HepG2 (cell line): ENCODE results near the gene MCF2L. TPM values are rescaled to one million over a fixed set of nuclear protein-coding genes. Genes with fewer than 3 reads are reported as not detected.

Experiments used
- AHR ChIP-seq: IDR thresholded peaks from 2 replicates; pipeline ENCODE4 v1.6.1; 2018; ENCODE audit warnings: missing genetic modification reagents, missing compliant biosample characterization
- CEBPG ChIP-seq: IDR thresholded peaks from 2 replicates; pipeline ENCODE4 v1.6.1; 2016
- GATAD2A ChIP-seq: IDR thresholded peaks from 2 replicates; pipeline ENCODE4 v1.6.1; 2016
- ISL2 ChIP-seq: sonication (generic); formaldehyde crosslinking; IDR thresholded peaks from 2 replicates; pipeline ENCODE4 v1.5.0; 2020; ENCODE audit warnings: missing genetic modification reagents
- NR2F1 ChIP-seq, 2 experiments: fragments of 450-650 bp in 1 of 2; formaldehyde crosslinking in 1 of 2; IDR thresholded peaks; 2 replicates each; pipeline versions ENCODE4 v1.5.0 to v1.6.1; 2016 to 2020; ENCODE audit warnings: mild to moderate bottlenecking in 1 of 2, missing compliant biosample characterization in 1 of 2, missing genetic modification reagents in 1 of 2, moderate library complexity in 1 of 2
- PTBP1 ChIP-seq: fragments of 200-400 bp; formaldehyde crosslinking; IDR thresholded peaks from 2 replicates; pipeline ENCODE4 v1.6.1; 2018; ENCODE audit warnings: low read length, low read depth; ENCODE audit not compliant: poor library complexity, severe bottlenecking
- RARG ChIP-seq: sonication (generic); formaldehyde crosslinking; IDR thresholded peaks from 2 replicates; pipeline ENCODE4 v1.4.0; 2020; ENCODE audit warnings: low read depth, mild to moderate bottlenecking, missing genetic modification reagents
- SALL1 ChIP-seq: sonication (generic); formaldehyde crosslinking; IDR thresholded peaks from 2 replicates; pipeline ENCODE4 v1.8.0; 2022; ENCODE audit warnings: mild to moderate bottlenecking, missing genetic modification reagents
- TP53 ChIP-seq: sonication (generic); formaldehyde crosslinking; conservative IDR thresholded peaks from 2 replicates; pipeline ENCODE4 v1.4.0; 2020; ENCODE audit warnings: missing genetic modification reagents
- ZNF260 ChIP-seq: sonication (generic); formaldehyde crosslinking; IDR thresholded peaks from 2 replicates; pipeline ENCODE4 v1.4.0; 2020; ENCODE audit warnings: missing genetic modification reagents, low read depth, mild to moderate bottlenecking, borderline replicate concordance
- ZNF414 ChIP-seq: sonication (generic); formaldehyde crosslinking; IDR thresholded peaks from 2 replicates; pipeline ENCODE4 v1.5.0; 2020; ENCODE audit warnings: missing genetic modification reagents
- ZNF503 ChIP-seq: sonication (generic); formaldehyde crosslinking; IDR thresholded peaks from 2 replicates; pipeline ENCODE4 v1.4.0; 2020; ENCODE audit warnings: missing genetic modification reagents
- polyA plus RNA-seq, 8 experiments: library from polyadenylated mRNA; depleted of rRNA in 3 of 8; stranded (reverse) in 7 of 8; unstranded in 1 of 8; fragments of >200 nt; fragmentation: Illumina TruSeq in 4 of 8; extraction: Trizol in 4 of 8; gene quantifications; 2 replicates each; pipeline versions ENCODE4 v1.2.1 to v1.2.3, GENCODE V29; 2011 to 2016; ENCODE audit warnings: low read depth in 4 of 8, missing spikeins in 1 of 8, mixed read lengths in 1 of 8; ENCODE audit not compliant: insufficient read depth in 1 of 8
- total RNA-seq, 5 experiments: library from RNA; depleted of rRNA; stranded (reverse); fragments of >200 nt; fragmentation: Illumina TruSeq; extraction: Trizol; gene quantifications; 2 replicates each; pipeline ENCODE4 v1.2.3, GENCODE V29; 2016; ENCODE audit warnings: low read depth in 1 of 5
- TF ChIP-seq, protein P1 (sequence below): sonication (generic); formaldehyde crosslinking; IDR thresholded peaks from 2 replicates; pipeline ENCODE4 v1.8.0; 2022; ENCODE audit warnings: missing genetic modification reagents, mild to moderate bottlenecking, inconsistent platforms, borderline replicate concordance
- TF ChIP-seq, protein P2 (sequence below): IDR thresholded peaks from 2 replicates; pipeline ENCODE4 v1.6.1; 2016; ENCODE audit warnings: missing biosample characterization, missing genetic modification reagents, low read depth
- TF ChIP-seq, protein P3 (sequence below): sonication (generic); formaldehyde crosslinking; IDR thresholded peaks from 2 replicates; pipeline ENCODE4 v1.5.1; 2020; ENCODE audit warnings: mild to moderate bottlenecking, missing genetic modification reagents, moderate library complexity

MCF2L gene
- total and polyA plus RNA-seq, 2 of the 13 experiments (the other 11 are each of a cell fraction or from before 2014, with no cell fraction given): 19.4 to 28.4 TPM

- TF ChIP-seq PTBP1 (no peak), ZNF414 (CRISPR knock-in tag) (peak; percentile 68; the same call in 1 of the 2 replicates), NR2F1 (CRISPR knock-in tag; IDR thresholded peaks at IDR 0.05) (0 out of 4 replicates have a peak, but pooled peaks of 1 of the 2 experiments have one; percentile 22), GATAD2A (CRISPR knock-in tag) (peak; percentile 91), ZNF260 (no peak), ZNF503 (CRISPR knock-in tag) (peak; percentile 67), SALL1 (CRISPR knock-in tag) (peak; percentile 92), RARG (CRISPR knock-in tag) (no peak), TP53 (no peak), CEBPG (peak; percentile 89), ISL2 (peak; percentile 87), AHR (CRISPR knock-in tag) (0 out of 2 replicates have a peak, but pooled peaks have one; percentile 76)
- TF ChIP-seq, protein P1, sequence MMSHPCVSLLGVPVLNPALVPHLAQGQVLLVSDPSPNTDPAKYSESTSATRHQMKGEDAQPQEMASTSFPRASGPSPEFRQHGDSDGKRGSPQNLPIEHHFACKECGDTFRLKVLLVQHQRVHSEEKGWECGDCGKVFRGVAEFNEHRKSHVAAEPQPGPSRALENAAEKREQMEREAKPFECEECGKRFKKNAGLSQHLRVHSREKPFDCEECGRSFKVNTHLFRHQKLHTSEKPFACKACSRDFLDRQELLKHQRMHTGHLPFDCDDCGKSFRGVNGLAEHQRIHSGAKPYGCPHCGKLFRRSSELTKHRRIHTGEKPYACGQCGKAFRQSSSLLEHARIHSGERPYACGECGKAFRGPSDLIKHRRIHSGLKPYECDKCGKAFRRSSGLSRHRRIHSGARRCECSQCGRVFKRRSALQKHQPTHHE (CRISPR knock-in tag): no peak
- TF ChIP-seq, protein P2, sequence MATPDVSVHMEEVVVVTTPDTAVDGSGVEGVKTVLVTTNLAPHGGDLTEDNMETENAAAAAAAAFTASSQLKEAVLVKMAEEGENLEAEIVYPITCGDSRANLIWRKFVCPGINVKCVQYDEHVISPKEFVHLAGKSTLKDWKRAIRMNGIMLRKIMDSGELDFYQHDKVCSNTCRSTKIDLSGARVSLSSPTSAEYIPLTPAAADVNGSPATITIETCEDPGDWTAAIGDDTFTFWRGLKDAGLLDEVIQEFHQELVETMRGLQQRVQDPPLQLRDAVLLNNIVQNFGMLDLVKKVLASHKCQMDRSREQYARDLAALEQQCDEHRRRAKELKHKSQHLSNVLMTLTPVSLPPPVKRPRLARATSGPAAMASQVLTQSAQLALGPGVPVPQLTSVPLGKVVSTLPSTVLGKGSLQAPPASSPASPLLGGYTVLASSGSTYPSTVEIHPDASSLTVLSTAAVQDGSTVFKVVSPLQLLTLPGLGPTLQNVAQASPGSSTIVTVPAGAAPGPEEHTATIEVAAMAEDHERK: no peak
- TF ChIP-seq, protein P3, sequence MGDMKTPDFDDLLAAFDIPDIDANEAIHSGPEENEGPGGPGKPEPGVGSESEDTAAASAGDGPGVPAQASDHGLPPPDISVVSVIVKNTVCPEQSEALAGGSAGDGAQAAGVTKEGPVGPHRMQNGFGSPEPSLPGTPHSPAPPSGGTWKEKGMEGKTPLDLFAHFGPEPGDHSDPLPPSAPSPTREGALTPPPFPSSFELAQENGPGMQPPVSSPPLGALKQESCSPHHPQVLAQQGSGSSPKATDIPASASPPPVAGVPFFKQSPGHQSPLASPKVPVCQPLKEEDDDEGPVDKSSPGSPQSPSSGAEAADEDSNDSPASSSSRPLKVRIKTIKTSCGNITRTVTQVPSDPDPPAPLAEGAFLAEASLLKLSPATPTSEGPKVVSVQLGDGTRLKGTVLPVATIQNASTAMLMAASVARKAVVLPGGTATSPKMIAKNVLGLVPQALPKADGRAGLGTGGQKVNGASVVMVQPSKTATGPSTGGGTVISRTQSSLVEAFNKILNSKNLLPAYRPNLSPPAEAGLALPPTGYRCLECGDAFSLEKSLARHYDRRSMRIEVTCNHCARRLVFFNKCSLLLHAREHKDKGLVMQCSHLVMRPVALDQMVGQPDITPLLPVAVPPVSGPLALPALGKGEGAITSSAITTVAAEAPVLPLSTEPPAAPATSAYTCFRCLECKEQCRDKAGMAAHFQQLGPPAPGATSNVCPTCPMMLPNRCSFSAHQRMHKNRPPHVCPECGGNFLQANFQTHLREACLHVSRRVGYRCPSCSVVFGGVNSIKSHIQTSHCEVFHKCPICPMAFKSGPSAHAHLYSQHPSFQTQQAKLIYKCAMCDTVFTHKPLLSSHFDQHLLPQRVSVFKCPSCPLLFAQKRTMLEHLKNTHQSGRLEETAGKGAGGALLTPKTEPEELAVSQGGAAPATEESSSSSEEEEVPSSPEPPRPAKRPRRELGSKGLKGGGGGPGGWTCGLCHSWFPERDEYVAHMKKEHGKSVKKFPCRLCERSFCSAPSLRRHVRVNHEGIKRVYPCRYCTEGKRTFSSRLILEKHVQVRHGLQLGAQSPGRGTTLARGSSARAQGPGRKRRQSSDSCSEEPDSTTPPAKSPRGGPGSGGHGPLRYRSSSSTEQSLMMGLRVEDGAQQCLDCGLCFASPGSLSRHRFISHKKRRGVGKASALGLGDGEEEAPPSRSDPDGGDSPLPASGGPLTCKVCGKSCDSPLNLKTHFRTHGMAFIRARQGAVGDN (CRISPR knock-in tag): peak; percentile 89
Observed at GRCh38 chr13:113009743-113010509, 40.9 kb downstream of the MCF2L start (continued).
